Mesodermal cell (in vitro differentiated cells): Measurements from ENCODE around the gene RGS6.

Source experiments
- H3K27ac ChIP-seq: 2 replicates; pipeline ENCODE4 v1.7.0; 2013; ENCODE audit warnings: mild to moderate bottlenecking, low read depth, low read length, moderate library complexity; ENCODE audit not compliant: severe bottlenecking
- H3K36me3 ChIP-seq: 2 replicates; pipeline ENCODE4 v1.7.1; 2013; ENCODE audit warnings: mild to moderate bottlenecking, low read length, moderate library complexity; ENCODE audit not compliant: control insufficient read depth, insufficient read depth
- H3K4me1 ChIP-seq: one replicate; pipeline ENCODE4 v1.7.1; 2013; ENCODE audit warnings: mild to moderate bottlenecking, low read length; ENCODE audit not compliant: insufficient read depth, control insufficient read depth, poor library complexity, severe bottlenecking
- H3K4me3 ChIP-seq: 2 replicates; pipeline ENCODE4 v1.7.0; 2013; ENCODE audit warnings: low read length, control low read depth, mild to moderate bottlenecking; ENCODE audit not compliant: insufficient read depth, poor library complexity, severe bottlenecking; ENCODE audit errors: extremely low read depth
- H3K9me3 ChIP-seq: 2 replicates; pipeline ENCODE4 v1.7.1; 2013; ENCODE audit warnings: mild to moderate bottlenecking, low read length, moderate library complexity; ENCODE audit not compliant: control insufficient read depth
- whole genome bisulfite sequencing, 2 experiments: methylation state at CpG; one replicate each; pipeline ENCODE4 v1.1.5; 2013; ENCODE audit warnings: missing lambda C conversion rate in 2 of 2; ENCODE audit not compliant: insufficient coverage in 2 of 2; 5-methylcytosine and 5-hydroxymethylcytosine counted together

RGS6 gene

DNA sequence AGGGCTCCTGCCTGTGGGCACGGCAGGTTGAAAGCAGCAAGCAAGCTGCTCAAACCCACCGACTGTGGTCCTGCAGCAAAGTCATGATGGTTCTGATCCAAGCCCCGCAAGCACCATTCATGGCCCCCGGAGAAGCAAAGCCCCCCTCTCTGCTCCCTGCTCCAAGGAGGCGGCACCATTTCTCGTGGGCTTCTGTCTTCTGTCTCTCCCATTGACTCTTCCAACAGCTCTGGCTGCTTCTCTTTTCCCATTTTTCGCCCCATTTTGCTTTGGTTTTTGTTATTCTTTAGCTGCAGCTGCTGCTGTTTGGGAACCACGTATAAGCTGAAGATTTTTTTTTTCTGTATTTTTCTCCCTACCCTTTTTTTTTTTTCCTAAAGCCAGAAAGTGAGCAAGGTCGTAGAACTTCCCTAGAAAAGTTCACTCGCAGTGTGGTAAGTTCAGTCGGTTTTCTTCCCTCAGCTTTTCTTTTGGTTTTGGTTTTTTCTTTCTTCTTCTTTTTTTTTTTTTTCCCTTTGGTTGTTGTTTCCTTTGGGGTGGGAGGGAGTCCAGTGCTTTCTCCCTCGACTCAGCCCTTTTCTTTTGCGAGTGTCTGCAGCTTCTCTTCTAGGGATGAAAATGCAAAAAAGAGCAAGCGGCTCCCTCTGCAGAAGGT is 607.6 kb downstream of the RGS6 start:
- Histone ChIP-seq H3K36me3 (no peaks in the 10 kb centered on the region), H3K4me3 (no peak overlapping the region), H3K9me3 (no peaks in the 10 kb centered on the region), H3K4me1 (peaks cover 4% of the 10 kb centered on the region), H3K27ac (no peak overlapping the region)
- WGBS, 2 experiments = 87 to 89% methylated on average over 5 to 7 of the region's 14 CpGs

DNA sequence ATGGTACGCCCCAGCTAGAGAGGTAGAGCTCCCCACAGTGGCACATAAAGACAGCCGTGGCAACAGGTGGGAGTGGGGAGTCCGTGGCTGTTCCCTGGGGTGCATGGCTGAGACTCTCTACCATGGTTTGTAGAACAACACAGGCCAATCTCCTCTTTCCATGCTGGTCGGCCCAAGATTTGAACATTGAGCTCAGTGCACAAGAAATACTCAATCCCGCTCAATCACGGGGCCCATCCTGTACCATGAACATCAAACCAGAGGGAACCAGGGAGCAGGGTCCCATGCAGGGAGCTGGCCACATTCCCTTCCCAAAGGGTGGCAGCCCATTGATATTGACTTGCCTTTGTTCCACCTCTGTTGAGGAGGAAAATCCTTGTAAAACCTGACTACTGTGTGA is 608.6 kb downstream of the RGS6 start:
- 94 to 98% methylated on average over 6 of the region's 6 CpGs for WGBS, 2 experiments
- H3K4me1 ChIP-seq = peaks cover 8% of the 10 kb centered on the region
- no peak overlapping the region for H3K4me3 ChIP-seq
- H3K27ac ChIP-seq = no peak overlapping the region
- no peaks in the 10 kb centered on the region for H3K36me3 ChIP-seq
- no peaks in the 10 kb centered on the region for H3K9me3 ChIP-seq

DNA sequence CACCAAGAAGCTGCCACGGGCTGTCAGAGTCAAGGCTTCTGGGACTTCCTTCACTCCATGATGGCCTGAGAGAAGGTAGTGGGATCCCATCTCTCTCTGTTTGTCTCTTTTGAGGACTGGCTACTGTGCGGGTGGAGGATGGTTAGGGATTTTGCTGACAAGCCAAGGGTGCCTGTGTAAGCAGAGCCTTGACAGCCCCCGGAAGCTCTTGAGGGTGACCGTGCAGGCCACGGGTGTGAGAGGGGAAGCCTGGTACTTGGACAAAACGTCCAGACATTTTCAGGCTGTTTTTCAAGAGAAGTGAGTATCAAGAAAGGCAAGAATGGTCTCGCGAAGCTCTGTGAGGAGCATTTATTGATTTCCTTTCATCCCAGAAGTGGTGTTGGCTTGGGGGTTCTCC is 609.3 kb downstream of the RGS6 start:
- WGBS, 2 experiments = 91 to 94% methylated on average over 8 of the region's 8 CpGs
- Histone ChIP-seq H3K4me3 (no peak overlapping the region), H3K27ac (no peak overlapping the region), H3K4me1 (peaks cover 15% of the 10 kb centered on the region), H3K9me3 (no peaks in the 10 kb centered on the region), H3K36me3 (no peaks in the 10 kb centered on the region)

DNA sequence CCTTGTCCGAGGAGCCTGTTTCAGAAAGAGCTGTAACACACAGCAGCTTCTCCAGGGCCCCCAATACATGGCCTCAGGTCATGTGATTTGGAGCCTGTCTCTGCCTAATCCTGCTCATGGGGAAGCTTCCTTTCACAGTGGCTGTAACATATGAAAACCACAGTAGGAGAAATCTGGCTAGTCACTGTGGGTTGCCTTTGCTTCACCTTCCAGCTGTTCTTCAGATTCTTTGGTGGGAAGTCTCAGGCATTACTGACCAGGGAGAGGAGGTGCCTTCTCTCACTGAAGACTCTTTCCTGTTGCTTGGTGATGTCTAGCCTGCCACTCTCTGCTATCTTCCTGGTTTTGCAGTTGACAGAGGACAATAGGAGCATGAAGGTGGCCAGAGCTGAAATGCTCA is 611.1 kb downstream of the RGS6 start:
- WGBS, 2 experiments = 100% methylated on average over 1 of the region's 1 CpG
- Histone ChIP-seq H3K36me3 (no peaks in the 10 kb centered on the region), H3K27ac (no peak overlapping the region)

DNA sequence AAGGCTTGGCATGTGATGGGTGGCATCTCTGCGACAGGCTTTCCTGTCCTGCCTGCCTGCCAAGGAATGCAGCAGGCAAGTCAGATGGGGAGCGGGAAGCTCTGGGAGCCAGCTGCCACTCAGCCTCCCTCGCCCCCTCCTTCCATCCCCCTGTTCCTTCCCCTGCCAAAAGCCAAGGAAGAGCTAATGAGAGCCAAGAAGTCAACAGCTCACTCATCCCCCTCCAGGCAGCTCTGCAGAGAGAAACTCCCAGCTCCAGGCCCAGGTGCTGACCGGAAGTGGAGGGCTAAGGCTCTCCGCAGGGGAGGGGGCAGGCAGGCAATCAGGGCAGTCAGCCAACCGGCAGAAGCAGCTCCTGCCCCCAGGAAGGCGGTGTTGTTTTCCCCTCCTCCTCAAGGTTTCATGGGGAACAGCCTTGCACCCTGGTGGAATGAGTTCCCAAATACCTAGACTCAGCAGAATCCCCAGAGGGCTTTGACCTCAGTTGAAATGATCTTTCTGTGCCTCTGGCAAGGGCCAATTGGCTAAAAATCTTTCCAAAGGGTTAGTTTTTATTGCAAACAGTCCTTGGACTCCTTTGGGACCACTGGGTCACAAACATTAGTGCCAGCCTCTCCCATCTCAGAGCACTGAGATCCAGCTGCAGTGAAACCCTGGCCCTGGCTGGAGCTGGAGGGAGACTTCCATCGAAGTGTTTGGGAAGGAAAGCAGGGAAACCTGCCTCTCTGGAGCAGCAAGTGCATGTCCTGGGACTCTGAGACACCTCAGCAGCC is 612.6 kb downstream of the RGS6 start:
- H3K36me3 ChIP-seq = no peaks in the 10 kb centered on the region
- peaks cover 17% of the 10 kb centered on the region for H3K4me1 ChIP-seq
- 45 to 59% methylated on average over 6 of the region's 8 CpGs for WGBS, 2 experiments
- H3K9me3 ChIP-seq = no peaks in the 10 kb centered on the region
- no peak overlapping the region for H3K4me3 ChIP-seq
- no peak overlapping the region for H3K27ac ChIP-seq

More for the DNA sequence above, 611.1 kb downstream of the RGS6 start:
- H3K9me3 ChIP-seq = no peaks in the 10 kb centered on the region
- peaks cover 17% of the 10 kb centered on the region for H3K4me1 ChIP-seq
- H3K4me3 ChIP-seq = no peak overlapping the region

DNA sequence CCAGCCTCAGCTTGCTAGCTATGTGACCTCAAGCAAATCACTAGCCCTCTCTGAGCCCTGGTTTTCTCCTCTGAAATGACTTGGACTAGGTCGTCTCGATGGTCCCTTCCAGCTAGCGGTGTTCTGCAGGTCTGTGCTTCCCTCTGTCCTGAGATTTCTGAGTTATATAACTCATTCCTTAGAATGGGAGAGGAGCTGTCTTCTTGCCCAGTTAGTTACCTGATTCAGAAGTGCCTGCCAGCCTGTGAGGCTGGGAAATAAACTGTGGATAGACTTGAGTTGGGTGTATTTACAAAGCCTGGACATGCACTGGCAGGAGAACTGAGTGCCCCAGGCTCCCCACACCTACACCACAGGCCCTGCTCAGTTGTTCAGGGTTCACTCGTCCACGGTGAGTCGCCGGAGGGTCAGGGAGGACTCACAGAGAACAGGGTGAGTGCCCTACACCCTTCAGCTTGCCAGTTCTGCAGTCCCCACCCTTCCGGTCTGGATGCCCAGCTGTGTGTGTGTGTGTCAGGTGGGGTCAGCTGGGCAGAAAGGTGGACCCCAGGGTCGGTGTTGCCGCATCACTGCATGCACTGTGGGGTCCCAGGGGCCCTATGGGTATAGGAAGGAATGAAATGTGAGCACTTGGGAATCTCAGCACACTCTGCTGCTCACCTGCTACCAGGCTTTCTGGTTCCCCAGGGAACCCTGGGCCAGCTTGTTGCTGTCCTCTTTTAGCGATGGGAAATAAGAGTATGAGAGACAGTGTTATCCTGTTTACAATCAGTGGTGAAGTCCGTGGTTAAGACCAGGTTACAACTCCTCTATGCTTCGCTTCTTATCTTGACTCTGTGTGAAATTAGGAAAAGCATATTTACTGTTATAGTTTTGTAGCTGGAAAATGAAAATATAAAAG is 613.4 kb downstream of the RGS6 start:
- WGBS, 2 experiments = 97 to 99% methylated on average over 7 to 9 of the region's 13 CpGs
- Histone ChIP-seq H3K4me1 (peaks cover 17% of the 10 kb centered on the region), H3K27ac (no peak overlapping the region), H3K36me3 (no peaks in the 10 kb centered on the region), H3K9me3 (no peaks in the 10 kb centered on the region), H3K4me3 (no peak overlapping the region)

DNA sequence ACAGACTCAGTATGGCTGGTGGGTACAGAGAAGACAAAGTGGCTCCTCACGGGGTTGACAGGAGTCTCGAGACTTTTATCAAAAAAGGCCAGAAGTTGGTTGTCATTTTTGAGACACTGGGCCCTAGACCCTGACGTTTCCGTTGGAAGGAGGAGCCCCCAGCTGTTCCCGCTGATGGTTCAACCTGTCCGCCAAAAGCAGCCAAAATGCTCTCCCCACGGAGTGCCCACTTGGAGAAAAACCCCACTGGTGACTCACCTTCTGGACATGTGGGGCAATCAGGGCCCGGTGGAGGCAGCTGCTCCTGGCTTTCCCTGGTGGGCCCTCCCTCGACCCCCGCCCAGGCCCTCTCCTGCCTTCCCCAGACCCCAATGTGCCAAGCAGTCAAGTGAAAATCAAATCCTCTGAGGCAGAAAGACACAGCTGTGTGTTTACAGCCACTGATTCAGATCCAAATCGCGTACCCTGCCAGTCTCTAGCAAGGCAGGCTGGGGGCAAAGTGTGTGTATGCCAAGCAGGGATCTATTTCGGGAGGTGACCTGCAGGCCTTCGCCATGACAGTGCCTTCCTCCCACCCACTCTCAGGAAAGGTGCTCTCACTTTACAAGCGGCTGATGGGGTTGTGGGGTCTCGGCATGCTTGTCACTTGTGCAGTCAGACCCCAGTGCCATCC is 614.3 kb downstream of the RGS6 start:
- Histone ChIP-seq H3K9me3 (no peaks in the 10 kb centered on the region), H3K4me3 (no peak overlapping the region), H3K36me3 (no peaks in the 10 kb centered on the region), H3K27ac (no peak overlapping the region), H3K4me1 (peaks cover 17% of the 10 kb centered on the region)
- 84 to 89% methylated on average over 15 to 16 of the region's 16 CpGs for WGBS, 2 experiments

DNA sequence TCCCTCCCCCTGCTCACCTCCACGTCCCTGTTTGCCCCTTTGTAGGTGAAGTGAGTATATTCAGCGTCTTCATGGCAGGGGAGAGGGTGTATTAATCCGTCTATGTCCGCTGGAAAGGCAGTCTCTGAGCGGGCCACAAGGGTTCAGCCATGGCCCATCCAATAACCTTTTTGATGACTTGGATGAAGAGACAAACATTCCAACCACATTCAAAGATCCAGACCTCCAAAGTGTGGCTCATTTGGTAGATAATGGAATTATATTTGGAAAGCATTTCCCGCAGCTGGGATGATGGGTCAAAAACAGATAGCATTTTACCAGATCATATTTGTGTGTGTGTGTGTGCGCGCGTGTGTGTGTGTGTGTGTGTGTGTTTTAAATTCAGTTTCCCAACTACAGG is 615.8 kb downstream of the RGS6 start:
- no peaks in the 10 kb centered on the region for H3K9me3 ChIP-seq
- H3K36me3 ChIP-seq = no peaks in the 10 kb centered on the region
- H3K27ac ChIP-seq = no peak overlapping the region
- WGBS, 2 experiments = no CpG with 5 or more reads among the region's 9 CpGs
- H3K4me3 ChIP-seq = no peak overlapping the region
- H3K4me1 ChIP-seq = peaks cover 17% of the 10 kb centered on the region

DNA sequence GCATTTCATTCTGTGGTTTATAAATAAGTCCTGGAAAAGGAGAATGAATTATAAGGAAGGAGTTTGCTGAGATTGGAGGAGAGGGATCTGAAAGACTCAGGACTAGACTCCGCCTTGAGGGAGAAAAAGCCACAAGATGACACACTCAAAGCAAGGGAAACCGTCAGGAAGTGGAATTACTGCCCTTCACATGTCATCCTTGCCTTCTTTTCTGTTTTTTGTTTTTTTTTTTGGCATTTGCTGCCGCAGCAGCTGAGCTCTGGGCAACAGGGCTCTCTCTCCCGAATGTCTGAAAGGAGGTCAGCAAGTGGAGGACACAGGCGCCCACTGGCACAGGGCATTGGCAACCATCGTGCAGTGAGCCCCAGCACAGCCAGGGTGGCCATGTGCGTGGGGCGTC is 616.8 kb downstream of the RGS6 start:
- Histone ChIP-seq H3K4me1 (peaks cover 17% of the 10 kb centered on the region), H3K36me3 (no peaks in the 10 kb centered on the region), H3K4me3 (no peak overlapping the region), H3K9me3 (no peaks in the 10 kb centered on the region), H3K27ac (no peak overlapping the region)
- 91 to 97% methylated on average over 7 to 8 of the region's 8 CpGs for WGBS, 2 experiments

DNA sequence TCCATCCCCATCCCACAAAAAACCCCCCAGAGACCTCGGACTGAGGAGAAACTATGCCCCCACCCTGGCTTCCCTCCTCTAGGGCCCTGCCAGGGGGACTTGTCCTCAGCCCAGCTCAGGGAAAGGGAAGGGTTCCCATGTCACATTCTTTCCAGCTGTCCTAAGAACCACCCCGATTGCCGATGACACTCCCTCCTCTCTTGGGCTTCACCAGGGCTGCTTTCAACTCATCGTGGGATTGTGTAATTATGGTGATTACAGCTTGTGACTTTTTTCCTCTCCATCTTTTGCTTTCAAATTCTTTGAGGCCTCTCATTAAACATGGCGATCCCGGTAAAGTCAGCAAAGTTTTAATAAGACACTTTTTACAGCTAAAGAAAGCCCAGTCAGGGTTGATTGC is 617.6 kb downstream of the RGS6 start:
- H3K9me3 ChIP-seq = no peaks in the 10 kb centered on the region
- WGBS, 2 experiments = 93 to 100% methylated on average over 3 of the region's 6 CpGs
- H3K36me3 ChIP-seq = no peaks in the 10 kb centered on the region
- H3K4me3 ChIP-seq = no peak overlapping the region
- H3K4me1 ChIP-seq = peaks cover 13% of the 10 kb centered on the region
- H3K27ac ChIP-seq = no peak overlapping the region
